Gastroesophageal sphincter (tissue), 4 donors: ENCODE results near the gene PREX1. TPM values are rescaled to one million over a fixed set of nuclear protein-coding genes. Genes with fewer than 3 reads are reported as not detected.

ENCODE experiments used
- ATAC-seq: fragments of 150-250 bp; one replicate; pipeline ENCODE4 v1.9.1; 2016; ENCODE audit warnings: mild to moderate bottlenecking, moderate library complexity
- H3K27ac ChIP-seq, 4 donors: fragments of 200-600 bp; sonication (generic) in 3 of 4; 1 replicate in 3 of 4; 2 replicates in 1 of 4; pipeline ENCODE4 v1.5.1; 2016 to 2019
- H3K27me3 ChIP-seq: fragments of 200-600 bp; sonication (generic); one replicate; pipeline ENCODE4 v1.5.1; 2019
- H3K36me3 ChIP-seq, 2 donors: fragments of 200-600 bp; sonication (generic); one replicate each; pipeline ENCODE4 v1.5.1; 2019; ENCODE audit warnings: control low read depth in 1 of 2
- H3K4me1 ChIP-seq, 3 donors: fragments of 200-600 bp; sonication (generic); 1 replicate in 2 of 3; 2 replicates in 1 of 3; pipeline ENCODE4 v1.5.1; 2016 to 2019; ENCODE audit warnings: control low read depth in 2 of 3
- H3K4me3 ChIP-seq, 2 donors: fragments of 200-600 bp; sonication (generic); one replicate each; pipeline ENCODE4 v1.5.1; 2019; ENCODE audit warnings: mild to moderate bottlenecking in 1 of 2, moderate library complexity in 1 of 2
- H3K9me3 ChIP-seq, 3 donors: fragments of 200-600 bp; sonication (generic); one replicate each; pipeline ENCODE4 v1.5.1; 2017 to 2019; ENCODE audit warnings: control low read depth in 2 of 3
- CTCF ChIP-seq, 4 experiments: fragments of 200-600 bp in 2 of 4; fragments of 450-650 bp in 2 of 4; sonication (generic) in 1 of 4; IDR thresholded peaks; one replicate each; pipeline ENCODE4 v1.5.1; 2017 to 2019; ENCODE audit warnings: antibody characterized with exemption in 4 of 4, mild to moderate bottlenecking in 2 of 4, moderate library complexity in 2 of 4
- EP300 ChIP-seq: sonication (generic); formaldehyde crosslinking; IDR thresholded peaks from one replicate; pipeline ENCODE4 v1.6.1; 2017; ENCODE audit warnings: antibody characterized with exemption, mild to moderate bottlenecking
- POLR2A ChIP-seq, 2 donors: fragments of 450-650 bp; IDR thresholded peaks; one replicate each; pipeline ENCODE4 v1.6.1; 2017; ENCODE audit warnings: antibody characterized with exemption in 2 of 2, mild to moderate bottlenecking in 2 of 2, moderate library complexity in 1 of 2
- POLR2AphosphoS5 ChIP-seq: sonication (generic); formaldehyde crosslinking; IDR thresholded peaks from one replicate; pipeline ENCODE4 v1.6.1; 2017; ENCODE audit warnings: antibody characterized with exemption
- WGBS, 2 donors: methylation state at CpG; one replicate each; pipeline ENCODE4 v1.1.5; 2018; ENCODE audit warnings: low coverage in 1 of 2; 5-methylcytosine and 5-hydroxymethylcytosine counted together
- total RNA-seq, 4 donors: library from RNA; depleted of rRNA; stranded (reverse); fragments of >200 nt; gene quantifications; one replicate each; pipeline ENCODE4 v1.1.0, GENCODE V29; 2016

The PREX1 gene
- total RNA-seq, 4 donors from 2014 or later: 16.3 to 35.7 (median 20.0) TPM

DNA sequence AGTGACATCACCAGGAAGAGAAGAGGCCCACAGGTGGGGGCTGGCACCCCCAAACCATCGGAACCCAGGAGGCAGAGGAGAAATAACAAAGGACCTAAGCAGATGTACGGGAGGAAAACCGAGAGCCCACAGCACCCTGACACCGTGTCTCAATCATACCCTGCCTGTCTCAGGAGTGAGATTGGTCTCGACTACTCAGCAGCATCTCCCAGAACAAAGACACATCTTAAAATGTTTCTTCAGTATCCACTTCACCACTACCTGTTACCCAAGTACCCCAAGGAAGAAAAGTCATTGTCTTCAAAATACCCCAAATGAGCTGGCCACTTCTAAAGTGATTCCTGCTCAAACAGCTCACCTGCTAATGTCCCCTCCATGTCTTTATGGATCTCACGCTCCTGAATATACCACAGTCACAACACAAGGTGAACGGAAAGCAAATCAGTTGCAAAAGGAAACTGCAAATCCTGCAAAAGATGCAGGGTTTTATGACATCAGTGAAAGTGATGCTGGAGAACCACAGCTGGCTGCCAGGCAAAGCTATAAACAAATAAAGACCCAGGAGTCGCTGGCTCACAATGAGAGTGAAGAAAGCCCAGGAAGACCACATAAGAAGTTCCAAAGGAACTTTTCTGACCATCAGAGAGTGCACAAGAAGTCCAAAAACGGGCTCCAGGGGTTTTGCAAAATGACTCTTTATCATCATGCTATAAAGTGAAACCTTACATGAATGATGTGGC, 44.1 kb downstream of the PREX1 start:
- Histone ChIP-seq H3K4me3 (no peak overlapping the region), H3K36me3 (no peaks in the 10 kb centered on the region), H3K27ac (no peak overlapping the region), H3K9me3 (no peaks in the 10 kb centered on the region), H3K27me3 (peaks cover 20% of the 10 kb centered on the region), H3K4me1 (peaks cover 0 to 28% (median 0%) of the 10 kb centered on the region in 3 donors)
- no peak for ATAC-seq
- 71 to 82% methylated on average over 5 to 8 of the region's 9 CpGs for WGBS, 2 donors
- no peak for TF ChIP-seq EP300
- no peak for TF ChIP-seq POLR2AphosphoS5
- TF ChIP-seq POLR2A (IDR thresholded peaks at IDR 0.05): no peak
- TF ChIP-seq CTCF (IDR thresholded peaks at IDR 0.05): no peak

DNA sequence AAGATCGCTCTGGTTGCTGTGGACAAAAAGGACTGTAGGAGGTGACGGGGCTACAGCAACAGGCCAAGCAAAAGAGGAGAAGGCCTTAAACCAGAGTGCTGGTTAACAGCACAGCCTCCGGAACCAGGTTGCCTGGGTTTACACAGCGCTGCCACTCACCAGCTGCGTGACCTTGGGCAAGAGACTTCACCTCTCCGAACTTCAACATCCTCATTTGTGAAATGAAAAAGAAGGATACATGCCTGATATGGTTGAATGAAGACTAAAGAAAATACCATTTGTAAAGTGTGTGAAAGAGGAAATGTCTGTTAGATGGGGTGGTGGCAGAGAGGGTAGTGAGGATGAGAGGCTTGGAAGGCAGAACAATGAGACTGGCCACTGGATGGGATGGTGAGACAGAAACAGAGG, 44.9 kb downstream of the PREX1 start:
- H3K4me1 ChIP-seq: peaks cover 0 to 28% (median 0%) of the 10 kb centered on the region in 3 donors

DNA sequence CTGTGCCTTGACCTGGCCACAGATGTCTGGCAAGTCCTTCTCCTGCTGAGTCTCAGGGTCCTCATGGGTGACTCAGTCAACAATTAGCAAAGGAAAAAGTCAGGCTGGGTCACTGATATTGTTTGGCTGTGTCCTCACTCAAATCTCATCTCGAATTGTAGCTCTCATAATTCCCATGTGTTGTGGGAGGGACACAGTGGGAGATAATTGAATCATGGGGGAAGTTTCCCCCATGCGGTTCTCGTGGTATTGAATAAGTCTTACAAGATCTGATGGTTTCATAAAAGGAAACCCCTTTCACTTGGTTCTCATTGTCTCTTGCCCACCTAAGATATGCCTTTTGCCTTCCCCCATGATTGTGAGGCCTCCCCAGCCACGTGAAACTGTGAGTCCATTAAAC, 45.7 kb downstream of the PREX1 start:
- no peaks in the 10 kb centered on the region for H3K9me3 ChIP-seq
- TF ChIP-seq POLR2A (IDR thresholded peaks at IDR 0.05) (no peak), EP300 (no peak)
- no peaks in the 10 kb centered on the region for H3K36me3 ChIP-seq
- H3K4me3 ChIP-seq: no peak overlapping the region
- 57 to 70% methylated on average over 3 to 4 of the region's 4 CpGs for WGBS, 2 donors
- no peak overlapping the region for H3K27ac ChIP-seq
- ATAC-seq: no peak
- peaks cover 20% of the 10 kb centered on the region for H3K27me3 ChIP-seq
- peaks cover 0 to 29% (median 2%) of the 10 kb centered on the region in 3 donors for H3K4me1 ChIP-seq

More for the DNA sequence above, 44.9 kb downstream of the PREX1 start:
- ATAC-seq: no peak
- 89 to 92% methylated on average over 5 to 6 of the region's 6 CpGs for WGBS, 2 donors
- H3K27me3 ChIP-seq: peaks cover 20% of the 10 kb centered on the region
- H3K9me3 ChIP-seq: no peaks in the 10 kb centered on the region
- TF ChIP-seq POLR2AphosphoS5 (no peak), POLR2A (IDR thresholded peaks at IDR 0.05) (no peak), EP300 (no peak), CTCF (IDR thresholded peaks at IDR 0.05) (no peak)
- H3K27ac ChIP-seq: no peak overlapping the region
- H3K36me3 ChIP-seq: no peaks in the 10 kb centered on the region
- no peak overlapping the region for H3K4me3 ChIP-seq

DNA sequence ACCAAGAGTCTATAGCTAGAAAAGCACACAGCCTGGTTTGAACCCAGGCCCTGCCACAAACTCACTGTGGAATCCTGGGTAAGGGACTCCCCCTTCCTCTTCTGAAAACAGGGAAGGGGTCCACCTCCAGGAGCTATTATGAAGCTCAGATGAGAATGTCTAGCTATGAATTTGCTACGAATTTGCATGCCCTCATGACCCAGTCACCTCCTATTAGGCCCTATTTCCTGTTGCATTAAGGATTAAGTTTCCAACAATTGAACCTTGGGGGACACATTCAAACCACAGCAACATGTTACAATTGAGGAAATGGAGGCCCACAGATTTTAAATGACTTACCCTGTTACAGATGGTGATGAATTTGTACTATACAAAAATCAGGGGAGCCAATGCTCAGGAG, 46.2 kb downstream of the PREX1 start:
- Histone ChIP-seq H3K27ac (no peak overlapping the region), H3K4me3 (no peak overlapping the region), H3K4me1 (peaks cover 0 to 29% (median 4%) of the 10 kb centered on the region in 3 donors), H3K27me3 (peaks cover 20% of the 10 kb centered on the region), H3K9me3 (no peaks in the 10 kb centered on the region), H3K36me3 (no peaks in the 10 kb centered on the region)
- TF ChIP-seq POLR2AphosphoS5 (no peak), CTCF (IDR thresholded peaks at IDR 0.05) (no peak), EP300 (no peak), POLR2A (IDR thresholded peaks at IDR 0.05) (no peak)
- no peak for ATAC-seq
- 64 to 83% methylated on average over 1 of the region's 1 CpG for WGBS, 2 donors

- Histone ChIP-seq H3K4me3 (no peak overlapping the region), H3K36me3 (no peaks in the 10 kb centered on the region), H3K27me3 (peaks cover 3% of the 10 kb centered on the region), H3K4me1 (peaks cover 0 to 23% (median 7%) of the 10 kb centered on the region in 3 donors), H3K27ac (no peak overlapping the region), H3K9me3 (no peaks in the 10 kb centered on the region)
- no peak for ATAC-seq
- TF ChIP-seq POLR2A (IDR thresholded peaks at IDR 0.05) (no peak), CTCF (IDR thresholded peaks at IDR 0.05) (no peak), EP300 (no peak)
- WGBS, 2 donors: 96 to 100% methylated on average over 2 of the region's 2 CpGs
These were observed 48.4 kb downstream of the PREX1 start for GRCh38 chr20:48779435-48779834.
